Measurements from ENCODE around the gene PGBD1.
"Not testable (repeated sequence)": the region's sequence is repeated elsewhere in the genome, so short reads cannot be mapped to it uniquely, and the experiment has no call there.

The PGBD1 gene

GRCh38 chr6:28317866-28318265 lies 36.5 kb downstream of the PGBD1 start:
- no CpG with 5 or more reads among the region's 8 CpGs for whole genome bisulfite sequencing (ENCODE audit: extremely low coverage, insufficient coverage, insufficient read length)
- not testable (repeated sequence) for H2AK5ac ChIP-seq (ENCODE audit: low read length); H3K79me1 ChIP-seq (ENCODE audit: low read length); H2BK12ac ChIP-seq (ENCODE audit: low read length); H2BK120ac ChIP-seq (ENCODE audit: insufficient read depth, low read length, poor library complexity); H3K4ac ChIP-seq (ENCODE audit: low read depth, low read length); H3K23ac ChIP-seq (ENCODE audit: low read length); H3K18ac ChIP-seq (ENCODE audit: low read length); DNase-seq; H3K14ac ChIP-seq (ENCODE audit: low read length); H3K36me3 ChIP-seq (ENCODE audit: control insufficient read depth in 1 of 2, insufficient read depth in 2 of 2, low read length in 2 of 2); H4K12ac ChIP-seq (ENCODE audit: low read depth, low read length); H3K4me1 ChIP-seq (ENCODE audit: control insufficient read depth in 1 of 2, insufficient read depth in 2 of 2, low read length in 2 of 2); H3K4me3 ChIP-seq (ENCODE audit: low read depth, low read length); H2BK5ac ChIP-seq (ENCODE audit: low read depth, low read length, poor library complexity); H3K4me2 ChIP-seq (ENCODE audit: low read length); H4K91ac ChIP-seq (ENCODE audit: low read depth, low read length); H3K9ac ChIP-seq (ENCODE audit: low read length); H4K8ac ChIP-seq (ENCODE audit: low read depth, low read length); H2AFZ ChIP-seq (ENCODE audit: insufficient read depth, low read length, poor library complexity); H3K27me3 ChIP-seq (ENCODE audit: insufficient read depth, low read length); H3K79me2 ChIP-seq (ENCODE audit: control insufficient read depth, insufficient read depth, low read length, poor library complexity); H3K27ac ChIP-seq (ENCODE audit: low read depth, low read length); H3K9me3 ChIP-seq (ENCODE audit: insufficient read depth, low read depth, low read length)

- Histone ChIP-seq H2BK5ac (ENCODE audit: low read depth, low read length, poor library complexity) (no peak overlapping the region), H3K9me3 (ENCODE audit: insufficient read depth, low read depth, low read length) (peaks cover 10% of the 10 kb centered on the region), H4K12ac (ENCODE audit: low read depth, low read length) (no peak overlapping the region), H2BK120ac (ENCODE audit: insufficient read depth, low read length, poor library complexity) (no peak overlapping the region), H3K27ac (ENCODE audit: low read depth, low read length) (no peak overlapping the region), H3K18ac (ENCODE audit: low read length) (no peak overlapping the region), H4K91ac (ENCODE audit: low read depth, low read length) (no peak overlapping the region), H4K8ac (ENCODE audit: low read depth, low read length) (no peak overlapping the region), H2AK5ac (ENCODE audit: low read length) (no peak overlapping the region), H3K27me3 (ENCODE audit: insufficient read depth, low read length) (peaks cover 3% of the 10 kb centered on the region), H3K23ac (ENCODE audit: low read length) (no peak overlapping the region), H3K4me1 (ENCODE audit: control insufficient read depth in 1 of 2, insufficient read depth in 2 of 2, low read length in 2 of 2) (no peaks in the 10 kb centered on the region), H3K79me2 (ENCODE audit: control insufficient read depth, insufficient read depth, low read length, poor library complexity) (no peaks in the 10 kb centered on the region), H3K9ac (ENCODE audit: low read length) (no peak overlapping the region), H3K4me2 (ENCODE audit: low read length) (no peak overlapping the region), H3K79me1 (ENCODE audit: low read length) (no peaks in the 10 kb centered on the region), H2BK12ac (ENCODE audit: low read length) (no peak overlapping the region), H2AFZ (ENCODE audit: insufficient read depth, low read length, poor library complexity) (no peak overlapping the region), H3K4me3 (ENCODE audit: low read depth, low read length) (no peak overlapping the region), H3K4ac (ENCODE audit: low read depth, low read length) (no peak overlapping the region), H3K36me3 (ENCODE audit: control insufficient read depth in 1 of 2, insufficient read depth in 2 of 2, low read length in 2 of 2) (peaks cover 5 to 15% of the 10 kb centered on the region in 2 experiments), H3K14ac (ENCODE audit: low read length) (no peak overlapping the region)
- DNase-seq: no peak
- no CpG with 5 or more reads among the region's 3 CpGs for WGBS (ENCODE audit: extremely low coverage, insufficient coverage, insufficient read length)
These were observed 41.3 kb downstream of the PGBD1 start for GRCh38 chr6:28322661-28323060.

GRCh38 chr6:28323813-28324424 lies 42.5 kb downstream of the PGBD1 start:
- Histone ChIP-seq H2AFZ (ENCODE audit: insufficient read depth, low read length, poor library complexity) (no peak overlapping the region), H3K79me2 (ENCODE audit: control insufficient read depth, insufficient read depth, low read length, poor library complexity) (no peaks in the 10 kb centered on the region)
- no peak for DNase-seq

GRCh38 chr6:28326371-28326948 lies 45.1 kb downstream of the PGBD1 start:
- H3K4me2 ChIP-seq (ENCODE audit: low read length): no peak overlapping the region
- H3K27me3 ChIP-seq (ENCODE audit: insufficient read depth, low read length): peaks cover 3% of the 10 kb centered on the region
- H3K79me2 ChIP-seq (ENCODE audit: control insufficient read depth, insufficient read depth, low read length, poor library complexity): no peaks in the 10 kb centered on the region
- no peak overlapping the region for H3K27ac ChIP-seq (ENCODE audit: low read depth, low read length)
- H3K4me1 ChIP-seq (ENCODE audit: control insufficient read depth in 1 of 2, insufficient read depth in 2 of 2, low read length in 2 of 2): no peaks in the 10 kb centered on the region
- no CpG with 5 or more reads among the region's 7 CpGs for WGBS (ENCODE audit: extremely low coverage, insufficient coverage, insufficient read length)
- H2AFZ ChIP-seq (ENCODE audit: insufficient read depth, low read length, poor library complexity): no peak overlapping the region
- H2BK5ac ChIP-seq (ENCODE audit: low read depth, low read length, poor library complexity): no peak overlapping the region
- no peak overlapping the region for H3K23ac ChIP-seq (ENCODE audit: low read length)
- H3K4me3 ChIP-seq (ENCODE audit: low read depth, low read length): no peak overlapping the region
- no peak overlapping the region for H4K12ac ChIP-seq (ENCODE audit: low read depth, low read length)
- H3K9me3 ChIP-seq (ENCODE audit: insufficient read depth, low read depth, low read length): peaks cover 12% of the 10 kb centered on the region
- no peak overlapping the region for H4K8ac ChIP-seq (ENCODE audit: low read depth, low read length)
- peaks cover 8 to 20% of the 10 kb centered on the region in 2 experiments for H3K36me3 ChIP-seq (ENCODE audit: control insufficient read depth in 1 of 2, insufficient read depth in 2 of 2, low read length in 2 of 2)
- no peak overlapping the region for H2AK5ac ChIP-seq (ENCODE audit: low read length)
- H4K91ac ChIP-seq (ENCODE audit: low read depth, low read length): no peak overlapping the region
- DNase-seq: no peak
- no peak overlapping the region for H3K9ac ChIP-seq (ENCODE audit: low read length)
- H3K79me1 ChIP-seq (ENCODE audit: low read length): no peaks in the 10 kb centered on the region
- no peak overlapping the region for H3K4ac ChIP-seq (ENCODE audit: low read depth, low read length)
- H2BK120ac ChIP-seq (ENCODE audit: insufficient read depth, low read length, poor library complexity): no peak overlapping the region
- H2BK12ac ChIP-seq (ENCODE audit: low read length): no peak overlapping the region
- H3K14ac ChIP-seq (ENCODE audit: low read length): no peak overlapping the region
- H3K18ac ChIP-seq (ENCODE audit: low read length): no peak overlapping the region

More at GRCh38 chr6:28323813-28324424, 42.5 kb downstream of the PGBD1 start:
- Histone ChIP-seq H3K23ac (ENCODE audit: low read length) (no peak overlapping the region), H4K91ac (ENCODE audit: low read depth, low read length) (no peak overlapping the region), H3K36me3 (ENCODE audit: control insufficient read depth in 1 of 2, insufficient read depth in 2 of 2, low read length in 2 of 2) (peaks cover 5 to 15% of the 10 kb centered on the region in 2 experiments), H3K4me3 (ENCODE audit: low read depth, low read length) (no peak overlapping the region), H3K79me1 (ENCODE audit: low read length) (no peaks in the 10 kb centered on the region), H3K18ac (ENCODE audit: low read length) (no peak overlapping the region), H3K9ac (ENCODE audit: low read length) (no peak overlapping the region), H4K12ac (ENCODE audit: low read depth, low read length) (no peak overlapping the region), H2BK12ac (ENCODE audit: low read length) (no peak overlapping the region), H3K4ac (ENCODE audit: low read depth, low read length) (no peak overlapping the region), H3K14ac (ENCODE audit: low read length) (no peak overlapping the region), H3K4me1 (ENCODE audit: control insufficient read depth in 1 of 2, insufficient read depth in 2 of 2, low read length in 2 of 2) (no peaks in the 10 kb centered on the region), H2BK5ac (ENCODE audit: low read depth, low read length, poor library complexity) (no peak overlapping the region), H3K27ac (ENCODE audit: low read depth, low read length) (no peak overlapping the region), H3K9me3 (ENCODE audit: insufficient read depth, low read depth, low read length) (peaks cover 12% of the 10 kb centered on the region), H4K8ac (ENCODE audit: low read depth, low read length) (no peak overlapping the region), H3K27me3 (ENCODE audit: insufficient read depth, low read length) (peaks cover 3% of the 10 kb centered on the region), H2BK120ac (ENCODE audit: insufficient read depth, low read length, poor library complexity) (no peak overlapping the region), H2AK5ac (ENCODE audit: low read length) (no peak overlapping the region), H3K4me2 (ENCODE audit: low read length) (no peak overlapping the region)
- WGBS (ENCODE audit: extremely low coverage, insufficient coverage, insufficient read length): no CpG with 5 or more reads among the region's 1 CpG
